Measurements from ENCODE around the gene NOL4. TPM values are rescaled to one million over a fixed set of nuclear protein-coding genes. Genes with fewer than 3 reads are reported as not detected.

NOL4 gene
- total RNA-seq, 1 experiment from 2014 or later = 0.74 TPM

- H3K18ac ChIP-seq (ENCODE audit: insufficient read length, low read depth, low read length) = no peak overlapping the region
- H2BK12ac ChIP-seq (ENCODE audit: insufficient read length, low read depth, low read length) = no peak overlapping the region
- H3K27ac ChIP-seq (ENCODE audit: insufficient read length, low read depth, low read length) = no peak overlapping the region
- Mint-ChIP-seq H3K36me3 (ENCODE audit: insufficient read depth in 1 of 3, low read depth in 3 of 3) (peaks cover 7 to 22% (median 22%) of the 10 kb centered on the region in 3 experiments), H3K9me3 (peaks cover 22 to 24% of the 10 kb centered on the region in 2 experiments), H3K4me1 (peaks cover 8% of the 10 kb centered on the region in 2 experiments), H3K27ac (no peak overlapping the region), H3K4me3 (no peak overlapping the region), H3K27me3 (ENCODE audit: low read depth) (no peaks in the 10 kb centered on the region)
- no peak overlapping the region for H4K5ac ChIP-seq (ENCODE audit: insufficient read length, low read depth, low read length)
- H4K20me1 ChIP-seq (ENCODE audit: control insufficient read depth, insufficient read depth, insufficient read length) = no peaks in the 10 kb centered on the region
- no peaks in the 10 kb centered on the region for H3K27me3 ChIP-seq (ENCODE audit: insufficient read depth, low read length)
- peak; percentile 33; the same call in 1 of the 3 replicates for TF ChIP-seq CTCF (conservative IDR thresholded peaks at IDR 0.05)
- no peaks in the 10 kb centered on the region for H3K23me2 ChIP-seq (ENCODE audit: insufficient read length, low read depth, low read length, poor library complexity, severe bottlenecking)
- H3T11ph ChIP-seq (ENCODE audit: low read length) = no peak overlapping the region
- no peak overlapping the region for H2BK15ac ChIP-seq (ENCODE audit: low read depth, low read length)
- no peak overlapping the region for H2AK5ac ChIP-seq (ENCODE audit: insufficient read length, low read length)
- DNase-seq = no peak
- H3K79me2 ChIP-seq (ENCODE audit: insufficient read depth, low read length) = no peaks in the 10 kb centered on the region
- no peak overlapping the region for H2BK20ac ChIP-seq (ENCODE audit: low read depth, low read length, poor library complexity, severe bottlenecking)
- no peak overlapping the region for H3K4ac ChIP-seq (ENCODE audit: low read depth, low read length)
- no peak overlapping the region for H4K8ac ChIP-seq (replicated peaks; ENCODE audit: insufficient read length, low read depth, low read length)
- H4K91ac ChIP-seq (ENCODE audit: insufficient read length, low read depth, low read length) = no peak overlapping the region
- H3K9me3 ChIP-seq (ENCODE audit: control insufficient read depth, low read depth, low read length) = no peaks in the 10 kb centered on the region
- no peak overlapping the region for H2BK5ac ChIP-seq (ENCODE audit: insufficient read length, low read length)
- no CpG with 5 or more reads among the region's 3 CpGs for WGBS (ENCODE audit: extremely low coverage, insufficient read length, low lambda C conversion rate)
- no peak overlapping the region for H3K9ac ChIP-seq (ENCODE audit: extremely low read depth, insufficient read length, low read length)
- no peaks in the 10 kb centered on the region for H3K4me1 ChIP-seq (ENCODE audit: insufficient read depth, low read length)
- H2AFZ ChIP-seq (ENCODE audit: low read length) = no peak overlapping the region
- H3K4me2 ChIP-seq (ENCODE audit: insufficient read depth, insufficient read length, low read length) = no peak overlapping the region
- H2BK120ac ChIP-seq (ENCODE audit: low read depth, low read length, poor library complexity, severe bottlenecking) = no peak overlapping the region
- H3K56ac ChIP-seq (ENCODE audit: insufficient read length, low read depth, low read length) = no peak overlapping the region
- no peak overlapping the region for H3K14ac ChIP-seq (ENCODE audit: insufficient read depth, low read length)
- no peak overlapping the region for H3K23ac ChIP-seq (ENCODE audit: insufficient read length, low read depth, low read length)
- no peaks in the 10 kb centered on the region for H3K79me1 ChIP-seq (ENCODE audit: insufficient read depth, low read depth, low read length, poor library complexity, severe bottlenecking)
Measured at GRCh38 chr18:34261865-34262780, 37.4 kb upstream of the NOL4 start.
